ENCODE data around the gene MGST2.

The MGST2 gene

GRCh38 chr4:139736274-139736660, 70.6 kb downstream of the MGST2 start:
- DNase-seq (ENCODE audit: low read depth in 2 of 2, low spot score in 1 of 2) = no peak

GRCh38 chr4:139736661-139737060, 71.0 kb downstream of the MGST2 start:
- DNase-seq (ENCODE audit: low read depth in 2 of 2, low spot score in 1 of 2) = no peak

GRCh38 chr4:139738846-139739613, 73.4 kb downstream of the MGST2 start:
- DNase-seq (ENCODE audit: low read depth in 2 of 2, low spot score in 1 of 2) = no peak

- no peak for DNase-seq (ENCODE audit: low read depth in 2 of 2, low spot score in 1 of 2)
Observed at GRCh38 chr4:139740121-139740520, 74.5 kb downstream of the MGST2 start.

GRCh38 chr4:139740531-139741041, 75.0 kb downstream of the MGST2 start:
- DNase-seq (ENCODE audit: low read depth in 2 of 2, low spot score in 1 of 2) = no peak

GRCh38 chr4:139743027-139743426, 77.4 kb downstream of the MGST2 start:
- DNase-seq (ENCODE audit: low read depth in 2 of 2, low spot score in 1 of 2) = no peak

- no peak for DNase-seq (ENCODE audit: low read depth in 2 of 2, low spot score in 1 of 2)
Observed at GRCh38 chr4:139744232-139744631, 78.6 kb downstream of the MGST2 start.

- no peak for DNase-seq (ENCODE audit: low read depth in 2 of 2, low spot score in 1 of 2)
Observed at GRCh38 chr4:139745111-139745639, 79.6 kb downstream of the MGST2 start.

- DNase-seq (ENCODE audit: low read depth in 2 of 2, low spot score in 1 of 2) = no peak
Observed at GRCh38 chr4:139746431-139747171, 81.0 kb downstream of the MGST2 start.

GRCh38 chr4:139749338-139749737, 83.7 kb downstream of the MGST2 start:
- DNase-seq (ENCODE audit: low read depth in 2 of 2, low spot score in 1 of 2) = no peak

- no peak for DNase-seq (ENCODE audit: low read depth in 2 of 2, low spot score in 1 of 2)
Observed at GRCh38 chr4:139749835-139750498, 84.3 kb downstream of the MGST2 start.

- no peak for DNase-seq (ENCODE audit: low read depth in 2 of 2, low spot score in 1 of 2)
Observed at GRCh38 chr4:139753686-139754085, 88.1 kb downstream of the MGST2 start.
